ENCODE data around the gene TSPAN9.

- TF ChIP-seq IKZF1 (conservative IDR thresholded peaks at IDR 0.05) (no peak), ZBTB33 (IDR thresholded peaks at IDR 0.05) (no peak), CTCF (IDR thresholded peaks at IDR 0.05 in 2 of 3, conservative IDR thresholded peaks at IDR 0.05 in 1 of 3; ENCODE audit: control insufficient read depth in 2 of 3, extremely low read depth in 1 of 3, insufficient read depth in 1 of 3, low read depth in 3 of 3, low read length in 3 of 3) (no peak)
These were observed 82.9 kb downstream of the TSPAN9 start for GRCh38 chr12:3160081-3160480.
